Keratinocyte (primary cell): ENCODE results near the gene POLE.

ENCODE experiments used
- EZH2 ChIP-seq: IDR thresholded peaks from one replicate; pipeline ENCODE4 v1.6.1; 2012; ENCODE audit warnings: inconsistent platforms, mild to moderate bottlenecking, low read length, moderate library complexity
- TF ChIP-seq, protein P1 (sequence below), 3 experiments: IDR thresholded peaks in 1 of 3; conservative IDR thresholded peaks in 1 of 3; optimal IDR thresholded peaks in 1 of 3; 2 replicates in 2 of 3; 3 replicates in 1 of 3; pipeline versions ENCODE3 to v1.5.1; 2011; ENCODE audit warnings: low read length in 3 of 3, mild to moderate bottlenecking in 3 of 3, moderate library complexity in 2 of 3, control low read depth in 1 of 3, inconsistent platforms in 1 of 3; ENCODE audit not compliant: insufficient read depth in 2 of 3; ENCODE audit errors: extremely low read depth in 1 of 3

DNA sequence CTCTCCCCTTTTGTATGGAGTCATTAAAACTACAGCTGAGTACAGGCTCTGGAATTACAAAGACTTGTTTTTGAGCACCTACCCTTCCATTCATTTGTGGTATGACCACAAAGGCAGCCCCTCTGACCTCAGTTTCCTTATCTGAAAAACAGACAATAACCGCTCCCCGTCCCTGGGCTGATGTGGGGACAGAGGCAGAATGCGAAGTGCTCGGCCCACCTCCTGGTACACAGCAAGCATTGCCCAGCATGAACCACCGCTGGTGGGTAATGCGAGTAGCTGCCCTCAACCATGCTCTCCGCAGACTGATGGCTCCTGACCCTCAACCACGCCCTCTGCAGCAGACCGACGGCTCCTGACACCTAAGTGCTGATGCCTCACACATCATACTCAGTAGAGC, 46.2 kb downstream of the POLE start:
- TF ChIP-seq, protein P1, sequence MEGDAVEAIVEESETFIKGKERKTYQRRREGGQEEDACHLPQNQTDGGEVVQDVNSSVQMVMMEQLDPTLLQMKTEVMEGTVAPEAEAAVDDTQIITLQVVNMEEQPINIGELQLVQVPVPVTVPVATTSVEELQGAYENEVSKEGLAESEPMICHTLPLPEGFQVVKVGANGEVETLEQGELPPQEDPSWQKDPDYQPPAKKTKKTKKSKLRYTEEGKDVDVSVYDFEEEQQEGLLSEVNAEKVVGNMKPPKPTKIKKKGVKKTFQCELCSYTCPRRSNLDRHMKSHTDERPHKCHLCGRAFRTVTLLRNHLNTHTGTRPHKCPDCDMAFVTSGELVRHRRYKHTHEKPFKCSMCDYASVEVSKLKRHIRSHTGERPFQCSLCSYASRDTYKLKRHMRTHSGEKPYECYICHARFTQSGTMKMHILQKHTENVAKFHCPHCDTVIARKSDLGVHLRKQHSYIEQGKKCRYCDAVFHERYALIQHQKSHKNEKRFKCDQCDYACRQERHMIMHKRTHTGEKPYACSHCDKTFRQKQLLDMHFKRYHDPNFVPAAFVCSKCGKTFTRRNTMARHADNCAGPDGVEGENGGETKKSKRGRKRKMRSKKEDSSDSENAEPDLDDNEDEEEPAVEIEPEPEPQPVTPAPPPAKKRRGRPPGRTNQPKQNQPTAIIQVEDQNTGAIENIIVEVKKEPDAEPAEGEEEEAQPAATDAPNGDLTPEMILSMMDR (optimal IDR thresholded peaks at IDR 0.05 in 1 of 3, IDR thresholded peaks at IDR 0.05 in 1 of 3, conservative IDR thresholded peaks at IDR 0.05 in 1 of 3; ENCODE audit: extremely low read depth in 1 of 3, insufficient read depth in 2 of 3, low read length in 3 of 3), result no peak
- TF ChIP-seq EZH2, result no peak
